Epidermal melanocyte (primary cell): ENCODE results near the gene GLA.

Experiments
- DNase-seq: peaks from one replicate; pipeline ENCODE4 v3.0.0; 2011; ENCODE audit warnings: low spot score; ENCODE audit not compliant: insufficient read length

Gene GLA

GRCh38 chrX:101397779-101398178 is 9.9 kb downstream of the GLA start:
- no peak for DNase-seq

DNA sequence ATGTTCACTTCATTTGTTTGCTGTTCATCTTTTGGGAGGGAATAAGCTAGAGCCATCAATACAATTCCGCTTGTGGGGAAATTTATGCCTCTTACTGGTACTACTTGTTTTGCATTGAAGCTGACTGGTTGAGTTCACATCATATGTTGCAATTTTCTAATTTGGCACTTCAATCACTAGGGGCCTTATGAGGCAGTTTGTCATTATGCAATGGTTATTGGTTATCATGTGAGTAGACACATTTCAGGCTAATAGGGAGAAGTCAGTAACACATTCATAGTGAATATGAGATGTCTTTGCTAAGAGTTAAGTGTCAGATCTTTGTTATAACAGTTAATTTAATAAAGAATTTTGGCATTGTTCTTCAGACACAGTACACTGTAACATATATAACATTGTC is 11.9 kb downstream of the GLA start:
- DNase-seq, result no peak

DNA sequence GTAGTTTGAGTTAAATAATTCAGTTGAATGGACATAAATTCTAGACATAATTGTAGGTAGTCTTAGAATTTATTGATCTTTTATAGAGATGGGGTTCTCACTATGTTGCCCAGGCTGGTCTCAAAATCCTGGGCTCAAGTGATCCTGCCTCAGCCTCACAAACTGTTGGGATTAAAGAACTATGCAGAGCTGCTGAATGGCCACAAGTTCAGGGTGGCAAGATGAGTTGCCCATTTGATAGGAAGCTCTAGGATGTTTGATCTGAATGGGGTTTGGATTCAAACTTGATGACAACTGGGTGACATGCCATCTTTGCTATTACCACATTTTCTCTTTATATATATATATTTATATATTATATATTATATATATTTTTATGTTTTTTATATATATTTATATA is 13.4 kb downstream of the GLA start:
- DNase-seq, result no peak

- no peak for DNase-seq
These were observed 14.0 kb downstream of the GLA start for GRCh38 chrX:101393530-101394305.

DNA sequence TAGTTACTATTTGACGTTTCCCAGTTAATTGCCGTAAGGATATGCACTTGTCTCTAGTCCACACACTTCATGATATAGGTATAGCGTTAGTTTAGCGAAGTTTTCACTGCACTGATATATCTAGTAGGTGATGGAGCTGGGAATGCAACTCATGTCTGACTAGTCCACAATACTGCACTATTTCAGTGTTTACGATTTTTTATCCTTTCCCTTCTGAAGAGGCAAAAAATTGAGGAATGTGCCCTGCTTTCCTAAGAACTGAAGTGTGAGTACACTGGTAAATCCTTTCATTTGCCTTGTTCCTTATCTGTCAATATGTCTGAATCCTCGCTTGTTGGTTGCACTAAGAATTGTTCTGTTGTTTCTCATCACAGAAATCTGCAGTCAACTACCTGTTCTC is 15.9 kb downstream of the GLA start:
- no peak for DNase-seq

- DNase-seq, result peak; percentile 58
These were observed 16.8 kb downstream of the GLA start, which contains the start of gene RPL36A for GRCh38 chrX:101390664-101391525. TSS of gene RPL36A (plus strand) at chrX:101391011. CDS start at chrX:101391044, 33 bp downstream.

GRCh38 chrX:101388604-101389003 is 19.1 kb downstream of the GLA start:
- DNase-seq, result no peak

DNA sequence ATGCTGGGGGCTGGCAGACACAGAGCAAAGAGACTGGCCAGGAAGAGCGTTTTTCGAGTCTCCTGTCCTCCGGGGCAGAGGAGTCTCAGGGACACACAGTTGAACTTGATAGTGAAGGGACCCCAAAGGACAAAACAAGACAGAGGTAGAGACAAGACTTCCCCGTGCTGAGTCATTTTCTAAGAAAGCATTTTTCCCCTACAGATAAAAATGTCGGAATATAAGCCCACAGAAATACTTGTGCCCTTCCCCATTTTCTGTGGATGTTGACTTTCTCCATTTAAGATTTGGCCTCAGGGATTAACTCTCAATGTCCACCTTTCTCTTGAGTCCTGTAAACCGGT is 21.2 kb downstream of the GLA start:
- DNase-seq, result no peak

- DNase-seq, result no peak
These were observed 21.8 kb downstream of the GLA start, which contains the start of gene BTK for GRCh38 chrX:101385795-101386541. TSS of gene BTK (minus strand) at chrX:101386191. CDS start at chrX:101375284, 10,907 bp downstream.

GRCh38 chrX:101385026-101385684 is 22.6 kb downstream of the GLA start:
- DNase-seq, result no peak

DNA sequence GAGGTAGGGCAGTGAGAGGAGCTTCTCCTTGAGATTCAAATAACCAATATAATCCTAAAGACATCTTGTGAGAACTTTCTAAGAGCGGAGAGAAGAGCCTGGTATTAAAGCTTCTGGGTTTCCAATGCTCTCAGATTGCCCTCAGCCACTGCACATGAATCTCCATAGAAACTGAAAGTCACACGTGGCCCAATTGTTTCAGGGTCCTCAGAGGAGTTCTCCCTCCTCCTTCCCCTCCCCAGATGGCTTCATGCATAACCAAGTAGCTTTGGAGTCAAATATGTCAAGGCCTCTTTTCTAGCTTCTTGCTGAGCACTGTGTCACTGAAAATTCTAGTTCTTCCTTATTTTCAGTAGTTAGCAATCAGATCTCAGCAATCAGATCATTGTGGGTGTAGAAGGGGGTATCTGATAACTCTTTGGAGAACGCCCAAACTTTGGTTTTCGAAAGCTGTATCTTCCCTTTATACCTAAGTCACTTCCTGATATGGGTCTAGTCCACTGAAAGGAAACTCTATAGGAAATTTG is 24.0 kb downstream of the GLA start:
- DNase-seq, result no peak

DNA sequence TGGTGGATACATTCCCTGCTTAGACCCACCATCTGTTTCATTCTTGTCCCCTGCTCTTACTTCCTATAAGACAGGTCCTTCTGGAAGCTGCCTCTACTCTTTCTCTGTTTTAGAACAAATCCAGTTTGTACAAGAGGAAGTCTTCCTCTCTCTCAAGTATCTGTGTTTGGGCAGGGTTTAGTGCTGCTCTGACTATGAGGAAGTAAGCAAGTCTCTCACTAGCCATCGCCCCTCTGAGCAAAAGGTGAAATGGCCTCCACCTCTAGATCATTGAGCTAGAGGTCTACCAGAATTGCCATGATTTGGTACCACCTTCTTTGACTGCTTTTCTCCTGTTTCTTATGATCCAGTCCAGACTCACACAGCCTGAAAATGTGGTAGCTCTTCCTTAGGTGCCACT is 30.2 kb downstream of the GLA start:
- DNase-seq, result no peak

- DNase-seq, result no peak
These were observed 36.7 kb downstream of the GLA start for GRCh38 chrX:101370888-101371504.

- DNase-seq, result no peak
These were observed 38.0 kb downstream of the GLA start for GRCh38 chrX:101369687-101370086.

- DNase-seq, result no peak
These were observed 38.9 kb downstream of the GLA start for GRCh38 chrX:101368800-101369199.

GRCh38 chrX:101365301-101365795 is 42.4 kb downstream of the GLA start:
- DNase-seq, result no peak

GRCh38 chrX:101362757-101363156 is 45.0 kb downstream of the GLA start:
- no peak for DNase-seq

DNA sequence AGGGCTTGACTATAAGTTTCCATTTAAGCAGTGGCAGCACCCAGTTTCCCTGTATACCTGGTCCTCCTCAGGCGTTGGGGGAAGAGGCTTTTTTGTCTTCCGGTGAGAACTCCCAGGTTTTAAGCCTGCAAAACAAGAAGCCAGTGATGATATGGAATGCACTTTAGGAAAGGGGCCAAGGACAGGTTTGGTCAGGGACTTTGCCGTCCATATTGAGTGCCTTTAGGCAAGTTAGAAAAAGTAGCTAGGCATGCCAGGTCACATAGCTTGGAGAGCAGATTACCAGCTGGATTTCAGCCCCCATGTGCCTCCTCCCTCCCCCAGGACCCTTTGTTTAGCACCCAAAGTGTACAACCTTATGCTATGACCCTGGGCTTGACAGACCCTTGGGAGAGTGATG is 45.6 kb downstream of the GLA start:
- DNase-seq, result no peak

- DNase-seq, result no peak
These were observed 47.3 kb downstream of the GLA start for GRCh38 chrX:101360390-101360789.

- DNase-seq, result no peak
These were observed 47.8 kb downstream of the GLA start for GRCh38 chrX:101359966-101360365.
